NK-92 treated with Interleukin-12 subunit alpha and Interleukin-12 subunit beta, amount 100 ng/mL, for 24 hours (cell line): ENCODE data around the gene RPP14.
A peak's percentile ranks its signal among the peaks of the same experiment; 100 is the strongest.

Source experiments
- DNase-seq: peaks from one replicate; lab custom pipeline; 2025; lab: John Stamatoyannopoulos, UW

The RPP14 gene

DNA sequence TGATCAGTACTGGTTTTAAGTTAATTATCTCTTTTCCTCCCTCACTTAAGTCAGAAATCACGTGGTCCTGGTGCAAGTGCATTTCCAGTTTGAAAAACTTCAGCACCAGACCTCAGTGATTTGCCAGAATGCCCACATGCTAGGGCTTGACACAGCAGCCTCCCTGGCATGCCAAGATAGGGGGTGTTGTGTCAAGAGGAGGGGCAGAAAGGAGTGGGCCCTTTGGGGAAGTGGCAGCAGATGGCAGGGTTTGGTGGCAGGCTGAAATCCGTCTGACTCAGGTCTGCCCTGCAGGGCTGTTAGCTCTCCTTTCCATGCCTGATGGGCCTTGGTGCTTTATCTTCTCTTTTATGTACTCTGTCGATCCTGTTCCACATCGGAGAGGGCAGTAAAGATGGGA lies 50.0 kb downstream of the RPP14 start:
- no peak for DNase-seq

DNA sequence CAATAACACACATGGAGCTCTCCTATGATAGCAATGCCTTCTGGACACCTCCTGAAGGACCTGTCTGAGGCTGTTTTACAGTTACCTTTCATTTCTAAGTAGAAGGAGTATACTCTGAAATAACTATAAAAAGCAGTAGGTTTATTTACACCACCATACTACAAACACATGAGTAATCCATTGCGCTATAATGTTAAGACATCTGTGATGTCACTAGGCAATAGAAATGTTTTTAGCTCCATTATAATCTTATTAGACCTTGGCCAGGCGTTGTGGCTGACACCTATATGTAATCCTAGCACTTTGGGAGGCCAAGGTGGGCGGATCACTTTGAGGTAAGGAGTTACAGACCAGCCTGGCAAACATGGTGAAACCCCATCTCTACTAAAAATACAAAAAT lies 51.4 kb downstream of the RPP14 start:
- DNase-seq: peak; percentile 31

DNA sequence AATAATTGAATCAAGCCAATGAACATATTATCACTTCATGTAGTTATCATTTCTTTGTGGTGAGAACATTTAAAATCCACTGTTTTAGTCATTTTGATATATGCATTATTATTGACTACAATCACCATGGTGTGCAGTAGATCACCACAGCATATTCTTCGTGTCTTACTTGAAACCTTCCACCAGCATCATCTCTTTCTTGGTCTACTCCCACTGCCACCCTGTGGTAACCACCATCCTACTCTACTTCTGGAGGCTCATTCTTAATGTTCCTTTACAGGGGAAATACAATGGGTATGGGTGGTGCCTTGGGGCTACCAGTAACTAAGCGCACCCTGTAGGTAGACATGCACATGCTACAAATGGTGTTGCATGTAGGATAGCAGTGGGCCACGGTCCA lies 52.0 kb downstream of the RPP14 start:
- no peak for DNase-seq

DNA sequence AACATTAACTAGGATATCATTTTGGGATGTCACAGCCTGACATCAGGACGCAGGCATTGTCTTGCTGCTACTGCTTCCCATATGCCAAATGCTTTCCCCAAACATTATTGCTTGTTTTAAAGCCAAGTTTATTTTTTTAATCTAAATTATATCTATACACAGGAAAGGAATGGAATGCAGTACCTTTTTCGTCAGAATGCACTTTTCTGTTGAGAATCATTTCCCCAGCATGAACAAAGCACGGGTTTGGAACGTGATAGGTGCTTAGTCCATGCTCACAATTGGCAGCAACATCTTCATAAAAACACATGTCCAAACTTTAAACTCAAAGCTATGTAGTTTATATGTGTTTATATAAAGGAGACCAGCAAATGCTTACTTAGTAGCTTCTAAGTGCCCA lies 52.8 kb downstream of the RPP14 start:
- DNase-seq: no peak

GRCh38 chr3:58359621-58360020 lies 53.6 kb downstream of the RPP14 start:
- DNase-seq: no peak

DNA sequence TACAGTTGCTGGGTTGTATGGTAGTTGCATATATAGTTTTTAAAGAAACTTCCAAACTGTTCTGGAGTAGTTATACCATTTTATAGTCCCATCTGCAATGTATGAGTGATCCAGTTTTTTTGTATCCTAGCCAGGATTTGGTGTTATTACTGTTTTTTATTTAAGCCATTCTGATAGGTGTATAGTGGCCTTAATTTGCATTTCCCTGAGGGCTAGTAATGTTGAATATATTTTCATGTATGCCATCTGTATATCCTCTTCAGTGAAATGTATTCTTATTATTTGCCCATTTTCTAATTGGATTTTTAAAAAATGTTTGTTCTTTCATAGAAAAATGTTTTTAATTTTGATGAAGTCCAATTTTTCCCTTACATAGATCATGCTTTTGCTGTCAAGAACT lies 55.8 kb downstream of the RPP14 start:
- DNase-seq: no peak

DNA sequence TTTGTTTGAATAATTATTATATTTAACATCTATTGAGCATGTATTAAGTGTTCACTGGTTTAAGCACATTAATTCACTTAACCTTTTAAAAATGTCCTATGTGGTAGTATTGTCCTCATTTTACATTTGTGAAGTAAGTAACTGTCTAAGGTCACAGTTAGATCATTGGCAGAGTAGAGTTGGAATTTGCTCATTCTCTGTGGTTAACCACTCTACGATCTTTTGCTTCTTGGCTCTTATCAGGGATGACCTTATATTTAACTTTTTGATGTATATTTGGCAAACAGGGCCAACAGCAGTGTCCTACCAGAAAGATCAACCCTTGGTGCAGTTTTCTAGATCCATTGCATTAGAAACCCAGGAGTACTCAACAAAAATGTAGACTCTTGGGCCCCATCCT lies 60.7 kb downstream of the RPP14 start:
- no peak for DNase-seq

- DNase-seq: no peak
These were observed 63.0 kb downstream of the RPP14 start for GRCh38 chr3:58369038-58369437.
